ENCODE data around the gene PRSS22.
A peak's percentile ranks its signal among the peaks of the same experiment; 100 is the strongest.

Gene PRSS22

GRCh38 chr16:2879854-2880508 lies 22.0 kb upstream of the PRSS22 start:
- no peak for DNase-seq

- DNase-seq: peak; percentile 37 to 52 (median 40)
Observed at GRCh38 chr16:2874912-2875362, 17.0 kb upstream of the PRSS22 start.

- no peak for DNase-seq
Observed at GRCh38 chr16:2874032-2874911, 16.3 kb upstream of the PRSS22 start.

GRCh38 chr16:2871926-2872325 lies 14.0 kb upstream of the PRSS22 start:
- DNase-seq: no peak

- peak; percentile 77 to 98 (median 89) for DNase-seq
Observed at GRCh38 chr16:2867987-2868789, 10.2 kb upstream of the PRSS22 start.

GRCh38 chr16:2867661-2867986 lies 9.7 kb upstream of the PRSS22 start:
- DNase-seq: no peak

- no peak for DNase-seq
Observed at GRCh38 chr16:2866431-2866830, 8.5 kb upstream of the PRSS22 start.

GRCh38 chr16:2865651-2866050 lies 7.7 kb upstream of the PRSS22 start:
- no peak for DNase-seq

GRCh38 chr16:2860826-2861567 lies 3.0 kb upstream of the PRSS22 start:
- DNase-seq: no peak

- DNase-seq: no peak
Observed at GRCh38 chr16:2859686-2860265, 1.8 kb upstream of the PRSS22 start.

GRCh38 chr16:2858245-2859025 lies 465 bp upstream of the PRSS22 start:
- DNase-seq: no peak

GRCh38 chr16:2856686-2857450 lies 1.1 kb downstream of the PRSS22 start:
- no peak for DNase-seq

GRCh38 chr16:2856061-2856670 lies 1.8 kb downstream of the PRSS22 start:
- no peak for DNase-seq

GRCh38 chr16:2855536-2855935 lies 2.4 kb downstream of the PRSS22 start:
- no peak for DNase-seq

GRCh38 chr16:2854700-2855309 lies 3.2 kb downstream of the PRSS22 start:
- no peak for DNase-seq

GRCh38 chr16:2853531-2854073 lies 4.4 kb downstream of the PRSS22 start:
- DNase-seq: no peak

GRCh38 chr16:2852731-2853507 lies 5.1 kb downstream of the PRSS22 start:
- no peak for DNase-seq

GRCh38 chr16:2852003-2852730 lies 5.8 kb downstream of the PRSS22 start:
- DNase-seq: no peak

Measured in activated CD4-positive, CD25-positive, alpha-beta regulatory T cell (primary cell).